H9 (cell line): ENCODE measurements around the gene GDNF. TPM values are rescaled to one million over a fixed set of nuclear protein-coding genes. Genes with fewer than 3 reads are reported as not detected.
A peak's percentile ranks its signal among the peaks of the same experiment; 100 is the strongest.

ENCODE experiments used
- DNase-seq: peaks from one replicate; pipeline ENCODE4 v3.0.0-alpha.2; 2017
- H2AFZ ChIP-seq: one replicate; pipeline ENCODE4 v1.6.1; 2013; ENCODE audit warnings: mild to moderate bottlenecking, low read length, control low read depth, moderate library complexity
- H2AK5ac ChIP-seq: 2 replicates; pipeline ENCODE4 v1.6.1; 2013; ENCODE audit warnings: low read length, control low read depth, mixed read lengths; ENCODE audit not compliant: insufficient read length
- H2BK120ac ChIP-seq: one replicate; pipeline ENCODE4 v1.6.1; 2013; ENCODE audit warnings: low read depth, mild to moderate bottlenecking, low read length, control low read depth, inconsistent platforms; ENCODE audit not compliant: poor library complexity, severe bottlenecking
- H2BK12ac ChIP-seq: 2 replicates; pipeline ENCODE4 v1.6.1; 2013; ENCODE audit warnings: low read length, control low read depth, mixed read lengths, low read depth; ENCODE audit not compliant: insufficient read length
- H2BK15ac ChIP-seq: 2 replicates; pipeline ENCODE4 v1.6.1; 2013; ENCODE audit warnings: low read depth, low read length, control low read depth
- H2BK20ac ChIP-seq: one replicate; pipeline ENCODE4 v1.6.1; 2013; ENCODE audit warnings: low read depth, mild to moderate bottlenecking, low read length, control low read depth, inconsistent platforms; ENCODE audit not compliant: poor library complexity, severe bottlenecking
- H2BK5ac ChIP-seq: 2 replicates; pipeline ENCODE4 v1.6.1; 2013; ENCODE audit warnings: low read length, control low read depth, mixed read lengths; ENCODE audit not compliant: insufficient read length
- H3K14ac ChIP-seq: 2 replicates; pipeline ENCODE4 v1.6.1; 2013; ENCODE audit warnings: low read length, control low read depth; ENCODE audit not compliant: insufficient read depth
- H3K18ac ChIP-seq: 2 replicates; pipeline ENCODE4 v1.6.1; 2013; ENCODE audit warnings: low read depth, mild to moderate bottlenecking, mixed read lengths, low read length, control low read depth; ENCODE audit not compliant: insufficient read length
- H3K23ac ChIP-seq: 2 replicates; pipeline ENCODE4 v1.6.1; 2013; ENCODE audit warnings: low read length, control low read depth, mixed read lengths, low read depth; ENCODE audit not compliant: insufficient read length
- H3K23me2 ChIP-seq: 2 replicates; pipeline ENCODE4 v1.6.1; 2013; ENCODE audit warnings: low read depth, mild to moderate bottlenecking, mixed read lengths, low read length, control low read depth; ENCODE audit not compliant: insufficient read length, poor library complexity, severe bottlenecking
- H3K27ac ChIP-seq: 2 replicates; pipeline ENCODE4 v1.5.1; 2013; ENCODE audit warnings: low read length, control low read depth, mixed read lengths, low read depth; ENCODE audit not compliant: insufficient read length
- H3K27me3 ChIP-seq: 2 replicates; pipeline ENCODE4 v1.6.1; 2013; ENCODE audit warnings: low read length, control low read depth, inconsistent platforms; ENCODE audit not compliant: insufficient read depth
- H3K4ac ChIP-seq: 2 replicates; pipeline ENCODE4 v1.6.1; 2013; ENCODE audit warnings: low read depth, mild to moderate bottlenecking, control low read depth, inconsistent platforms, low read length, moderate library complexity
- H3K4me1 ChIP-seq: 2 replicates; pipeline ENCODE4 v1.6.1; 2013; ENCODE audit warnings: low read length, control low read depth, inconsistent platforms; ENCODE audit not compliant: insufficient read depth
- H3K4me2 ChIP-seq: 2 replicates; pipeline ENCODE4 v1.6.1; 2013; ENCODE audit warnings: low read length, control low read depth, mixed read lengths; ENCODE audit not compliant: insufficient read length, insufficient read depth
- H3K56ac ChIP-seq: 2 replicates; pipeline ENCODE4 v1.6.1; 2013; ENCODE audit warnings: low read depth, mild to moderate bottlenecking, mixed read lengths, low read length, control low read depth; ENCODE audit not compliant: insufficient read length
- H3K79me1 ChIP-seq: 2 replicates; pipeline ENCODE4 v1.6.1; 2013; ENCODE audit warnings: low read depth, mild to moderate bottlenecking, moderate library complexity, low read length, control low read depth, inconsistent platforms; ENCODE audit not compliant: insufficient read depth, poor library complexity, severe bottlenecking
- H3K79me2 ChIP-seq: 2 replicates; pipeline ENCODE4 v1.6.1; 2013; ENCODE audit warnings: low read length, control low read depth, inconsistent platforms; ENCODE audit not compliant: insufficient read depth
- H3K9ac ChIP-seq: 2 replicates; pipeline ENCODE4 v1.6.1; 2013; ENCODE audit warnings: low read length, control low read depth, mixed read lengths; ENCODE audit not compliant: insufficient read length; ENCODE audit errors: extremely low read depth
- H3K9me3 ChIP-seq: one replicate; pipeline ENCODE4 v1.6.1; 2013; ENCODE audit warnings: low read depth, low read length, inconsistent platforms; ENCODE audit not compliant: control insufficient read depth
- H3T11ph ChIP-seq: one replicate; pipeline ENCODE4 v1.6.1; 2013; ENCODE audit warnings: mild to moderate bottlenecking, low read length, control low read depth, inconsistent platforms
- H4K20me1 ChIP-seq: one replicate; pipeline ENCODE4 v1.6.1; 2013; ENCODE audit not compliant: control insufficient read depth, insufficient read length, insufficient read depth
- H4K5ac ChIP-seq: 2 replicates; pipeline ENCODE4 v1.6.1; 2013; ENCODE audit warnings: low read depth, mild to moderate bottlenecking, mixed read lengths, low read length, control low read depth; ENCODE audit not compliant: insufficient read length
- H4K8ac ChIP-seq: replicated peaks from 2 replicates; pipeline ENCODE4 v1.6.1; 2013; ENCODE audit warnings: low read length, control low read depth, mixed read lengths, low read depth; ENCODE audit not compliant: insufficient read length
- H4K91ac ChIP-seq: 2 replicates; pipeline ENCODE4 v1.6.1; 2013; ENCODE audit warnings: low read depth, mild to moderate bottlenecking, moderate library complexity, mixed read lengths, low read length, control low read depth; ENCODE audit not compliant: insufficient read length
- H3K27ac Mint-ChIP-seq, 3 experiments: 2 replicates in 2 of 3; 3 replicates in 1 of 3; pipeline ENCODE4 v1.8.0; 2020 to 2021; ENCODE audit warnings: mixed read lengths in 3 of 3, mild to moderate bottlenecking in 1 of 3, moderate library complexity in 1 of 3
- H3K27me3 Mint-ChIP-seq: 2 replicates; pipeline ENCODE4 v1.8.0; 2021; ENCODE audit warnings: low read depth, mild to moderate bottlenecking, moderate library complexity, mixed read lengths
- H3K36me3 Mint-ChIP-seq, 3 experiments: 2 replicates in 2 of 3; 3 replicates in 1 of 3; pipeline ENCODE4 v1.8.0; 2020 to 2021; ENCODE audit warnings: low read depth in 3 of 3, mixed read lengths in 3 of 3; ENCODE audit not compliant: insufficient read depth in 1 of 3
- H3K4me1 Mint-ChIP-seq, 2 experiments: 2 replicates each; pipeline ENCODE4 v1.8.0; 2020; ENCODE audit warnings: mixed read lengths in 2 of 2
- H3K4me3 Mint-ChIP-seq, 2 experiments: 2 replicates in 1 of 2; 3 replicates in 1 of 2; pipeline ENCODE4 v1.8.0; 2020 to 2021; ENCODE audit warnings: mild to moderate bottlenecking in 2 of 2, mixed read lengths in 2 of 2, moderate library complexity in 1 of 2
- H3K9me3 Mint-ChIP-seq, 2 experiments: 2 replicates in 1 of 2; 3 replicates in 1 of 2; pipeline ENCODE4 v1.8.0; 2020; ENCODE audit warnings: mild to moderate bottlenecking in 2 of 2, mixed read lengths in 2 of 2, moderate library complexity in 1 of 2
- WGBS: extraction: QIAGEN DNeasy Blood & Tissue Kit; methylation state at CpG from one replicate; pipeline ENCODE4 v1.1.7; 2013; ENCODE audit warnings: missing lambda C conversion rate, low lambda C conversion rate, mixed read lengths; ENCODE audit not compliant: insufficient read length; ENCODE audit errors: extremely low coverage; 5-methylcytosine and 5-hydroxymethylcytosine counted together
- total RNA-seq: library from RNA; stranded (reverse); gene quantifications from 2 replicates; pipeline ENCODE4 v1.2.1, GENCODE V29; 2021
- TF ChIP-seq, protein P1 (sequence below): fragments of 200-600 bp; sonication (generic); conservative IDR thresholded peaks from 3 replicates; pipeline ENCODE4 v1.8.0; 2021; ENCODE audit warnings: antibody characterized with exemption, mild to moderate bottlenecking

Gene GDNF
- total RNA-seq, 1 experiment from 2014 or later: not detected

DNA sequence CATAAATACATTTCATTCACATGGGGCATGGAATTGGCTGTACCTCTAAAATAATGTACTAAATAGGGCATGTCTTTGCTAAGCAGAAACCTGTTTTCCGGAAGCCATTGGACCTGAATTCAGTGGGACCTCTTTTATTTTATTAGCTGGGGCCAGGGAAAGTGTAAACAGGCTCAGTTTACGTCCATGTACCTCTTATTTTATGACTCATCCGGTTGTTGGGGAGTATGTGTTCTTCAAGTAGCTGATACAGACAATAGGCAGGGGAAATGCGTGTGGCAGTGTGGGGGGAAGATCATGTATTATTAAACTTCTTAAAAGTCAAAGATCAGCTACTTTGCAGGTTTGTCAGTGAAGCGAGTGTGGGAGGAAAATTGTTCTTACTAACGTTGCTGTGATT is 1.4 kb upstream of the GDNF start:
- 0 out of 5 replicates have a peak overlapping the region, but pooled peaks of 1 of the 2 experiments have one; percentile 11 for H3K4me3 Mint-ChIP-seq
- no peak overlapping the region for H2AFZ ChIP-seq
- H3K4me2 ChIP-seq: no peak overlapping the region
- H3K4me1 Mint-ChIP-seq: peaks cover 32 to 49% of the 10 kb centered on the region in 2 experiments
- H3K18ac ChIP-seq: no peak overlapping the region
- H3T11ph ChIP-seq: no peak overlapping the region
- no CpG with 5 or more reads among the region's 6 CpGs for WGBS
- no peaks in the 10 kb centered on the region for H3K9me3 ChIP-seq
- no peak overlapping the region for H3K56ac ChIP-seq
- H3K27me3 Mint-ChIP-seq: peaks cover 84% of the 10 kb centered on the region
- no peak overlapping the region for H4K8ac ChIP-seq
- H3K27me3 ChIP-seq: peaks cover 43% of the 10 kb centered on the region; the same call in 1 of the 2 replicates
- DNase-seq: no peak
- H3K23me2 ChIP-seq: peaks cover 15% of the 10 kb centered on the region
- no peak overlapping the region for H3K4ac ChIP-seq
- no peak overlapping the region for H3K9ac ChIP-seq
- no peak overlapping the region for H4K5ac ChIP-seq
- H3K14ac ChIP-seq: no peak overlapping the region
- H3K27ac Mint-ChIP-seq: no peak overlapping the region
- H2AK5ac ChIP-seq: no peak overlapping the region
- H3K27ac ChIP-seq: no peak overlapping the region
- no peaks in the 10 kb centered on the region for H3K36me3 Mint-ChIP-seq
- H3K9me3 Mint-ChIP-seq: peaks cover 2 to 6% of the 10 kb centered on the region in 2 experiments; a peak in 2 of 5 replicates
- H3K4me1 ChIP-seq: no peaks in the 10 kb centered on the region
- H2BK5ac ChIP-seq: no peak overlapping the region
- H3K23ac ChIP-seq: no peak overlapping the region
- no peak overlapping the region for H4K91ac ChIP-seq
- no peak overlapping the region for H2BK20ac ChIP-seq
- H3K79me2 ChIP-seq: no peaks in the 10 kb centered on the region
- H2BK120ac ChIP-seq: no peak overlapping the region
- H2BK15ac ChIP-seq: no peak overlapping the region
- H4K20me1 ChIP-seq: no peaks in the 10 kb centered on the region
- no peaks in the 10 kb centered on the region for H3K79me1 ChIP-seq
- H2BK12ac ChIP-seq: no peak overlapping the region
- TF ChIP-seq, protein P1, sequence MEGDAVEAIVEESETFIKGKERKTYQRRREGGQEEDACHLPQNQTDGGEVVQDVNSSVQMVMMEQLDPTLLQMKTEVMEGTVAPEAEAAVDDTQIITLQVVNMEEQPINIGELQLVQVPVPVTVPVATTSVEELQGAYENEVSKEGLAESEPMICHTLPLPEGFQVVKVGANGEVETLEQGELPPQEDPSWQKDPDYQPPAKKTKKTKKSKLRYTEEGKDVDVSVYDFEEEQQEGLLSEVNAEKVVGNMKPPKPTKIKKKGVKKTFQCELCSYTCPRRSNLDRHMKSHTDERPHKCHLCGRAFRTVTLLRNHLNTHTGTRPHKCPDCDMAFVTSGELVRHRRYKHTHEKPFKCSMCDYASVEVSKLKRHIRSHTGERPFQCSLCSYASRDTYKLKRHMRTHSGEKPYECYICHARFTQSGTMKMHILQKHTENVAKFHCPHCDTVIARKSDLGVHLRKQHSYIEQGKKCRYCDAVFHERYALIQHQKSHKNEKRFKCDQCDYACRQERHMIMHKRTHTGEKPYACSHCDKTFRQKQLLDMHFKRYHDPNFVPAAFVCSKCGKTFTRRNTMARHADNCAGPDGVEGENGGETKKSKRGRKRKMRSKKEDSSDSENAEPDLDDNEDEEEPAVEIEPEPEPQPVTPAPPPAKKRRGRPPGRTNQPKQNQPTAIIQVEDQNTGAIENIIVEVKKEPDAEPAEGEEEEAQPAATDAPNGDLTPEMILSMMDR: no peak
